Stimulated activated CD8-positive, alpha-beta memory T cell treated with anti-CD3 and anti-CD28 coated beads, Interleukin-4, amount 100 ng/mL, for 4 hours (primary cell): ENCODE data around the gene SIPA1L3.
A peak's percentile ranks its signal among the peaks of the same experiment; 100 is the strongest.

Experiments
- DNase-seq, 2 donors: peaks; one replicate each; pipeline ENCODE4 v3.0.0-alpha.2; 2020; ENCODE audit warnings: low read depth in 2 of 2, low spot score in 1 of 2

SIPA1L3 gene

DNA sequence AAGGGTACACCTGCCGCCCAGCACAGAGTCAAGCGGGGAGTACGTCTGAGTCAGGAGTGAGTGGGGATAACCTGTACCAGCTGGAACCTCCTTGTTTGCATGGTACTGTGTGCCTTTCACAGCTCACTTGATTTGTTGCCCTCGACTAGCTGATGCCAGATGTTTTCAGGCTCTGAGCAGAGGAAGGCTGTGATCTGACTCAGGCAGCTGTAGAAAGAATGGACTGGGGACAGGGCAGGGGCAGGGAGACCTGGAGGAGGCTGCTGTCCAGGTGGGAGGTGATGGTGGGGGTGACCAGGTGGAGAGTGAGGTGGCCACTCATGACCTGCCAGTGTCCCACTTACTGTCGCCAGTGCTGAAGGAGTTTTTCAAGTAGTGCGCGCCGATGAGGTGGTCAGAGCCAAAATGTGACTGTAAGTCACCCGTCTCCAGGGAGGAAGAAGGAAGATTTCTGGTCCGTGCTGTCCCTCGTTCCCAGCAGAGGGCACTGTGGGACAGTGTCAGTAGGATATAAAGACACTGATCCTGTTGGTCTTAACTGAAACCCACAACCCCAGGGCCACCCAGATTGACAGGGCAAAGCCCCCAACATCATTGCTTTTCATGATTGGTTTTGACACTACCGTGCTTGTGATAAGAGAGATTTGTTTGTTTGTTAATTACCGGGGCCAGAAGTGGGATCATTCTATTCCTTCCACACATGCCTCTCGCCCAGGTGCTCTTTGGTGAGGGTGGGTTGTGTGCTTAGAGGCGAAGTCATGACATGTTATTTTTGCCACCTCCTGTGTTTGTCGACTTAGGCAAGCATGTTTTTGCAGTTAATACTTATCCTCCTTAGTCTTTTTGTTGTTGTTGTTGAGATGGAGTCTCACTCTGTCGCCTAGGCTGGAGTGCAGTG, 188.7 kb downstream of the SIPA1L3 start:
- DNase-seq, result peak; percentile 3 to 7

- no peak for DNase-seq
Measured at GRCh38 chr19:38099966-38100365, 193.0 kb downstream of the SIPA1L3 start.

- DNase-seq, result no peak
Measured at GRCh38 chr19:38100589-38100988, 193.6 kb downstream of the SIPA1L3 start.

- no peak for DNase-seq
Measured at GRCh38 chr19:38101723-38102122, 194.7 kb downstream of the SIPA1L3 start.

GRCh38 chr19:38105574-38105973, 198.6 kb downstream of the SIPA1L3 start:
- DNase-seq, result no peak

GRCh38 chr19:38107129-38107528, 200.1 kb downstream of the SIPA1L3 start:
- no peak for DNase-seq

- no peak for DNase-seq
Measured at GRCh38 chr19:38111898-38112297, 204.9 kb downstream of the SIPA1L3 start.

DNA sequence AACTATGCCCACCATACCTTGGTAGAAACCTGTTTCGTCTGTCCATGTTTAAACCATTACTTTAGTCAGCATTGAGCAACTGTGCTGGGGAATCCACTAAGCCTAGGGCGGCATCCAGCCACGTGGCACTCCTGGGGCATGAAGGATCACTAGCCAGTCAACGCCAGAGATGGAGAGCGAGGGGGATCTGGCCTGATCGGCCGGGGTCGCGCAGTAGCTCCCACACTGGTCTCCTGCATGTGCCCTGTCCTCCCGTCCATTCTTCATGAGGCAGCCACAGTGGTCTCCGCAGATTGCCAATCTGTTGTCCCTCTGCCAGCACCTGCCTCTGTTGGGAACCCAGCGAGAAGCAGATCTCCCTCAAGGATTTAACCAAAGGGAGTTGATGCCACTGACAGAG, 207.6 kb downstream of the SIPA1L3 start:
- DNase-seq, result no peak

DNA sequence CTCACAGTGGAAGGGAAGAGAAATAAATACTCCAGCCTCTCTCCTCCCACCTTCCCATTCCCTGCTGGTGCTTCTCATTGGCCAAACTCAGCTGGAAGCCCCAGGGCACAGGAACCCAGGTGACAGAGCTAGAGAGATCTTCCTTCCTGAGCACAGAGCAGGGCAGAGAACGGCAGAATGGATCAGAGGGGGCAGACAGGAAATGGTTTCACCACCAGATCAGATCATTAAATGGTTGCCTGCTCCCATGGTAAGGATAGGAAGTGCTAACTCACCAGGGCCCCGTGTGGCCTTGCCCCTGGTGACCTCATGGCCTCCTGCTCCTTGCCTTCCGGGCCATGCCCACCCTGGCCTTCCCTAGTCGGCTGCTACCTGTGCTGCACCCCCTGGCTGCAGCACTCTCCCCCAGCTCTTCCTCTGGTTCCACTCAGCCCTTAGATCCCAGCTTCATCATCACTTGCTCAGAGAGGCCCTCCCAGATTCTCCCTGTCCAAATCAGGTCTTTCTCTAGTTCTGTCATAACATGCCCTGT, 208.3 kb downstream of the SIPA1L3 start:
- DNase-seq, result no peak

GRCh38 chr19:38118176-38118575, 211.2 kb downstream of the SIPA1L3 start:
- no peak for DNase-seq

DNA sequence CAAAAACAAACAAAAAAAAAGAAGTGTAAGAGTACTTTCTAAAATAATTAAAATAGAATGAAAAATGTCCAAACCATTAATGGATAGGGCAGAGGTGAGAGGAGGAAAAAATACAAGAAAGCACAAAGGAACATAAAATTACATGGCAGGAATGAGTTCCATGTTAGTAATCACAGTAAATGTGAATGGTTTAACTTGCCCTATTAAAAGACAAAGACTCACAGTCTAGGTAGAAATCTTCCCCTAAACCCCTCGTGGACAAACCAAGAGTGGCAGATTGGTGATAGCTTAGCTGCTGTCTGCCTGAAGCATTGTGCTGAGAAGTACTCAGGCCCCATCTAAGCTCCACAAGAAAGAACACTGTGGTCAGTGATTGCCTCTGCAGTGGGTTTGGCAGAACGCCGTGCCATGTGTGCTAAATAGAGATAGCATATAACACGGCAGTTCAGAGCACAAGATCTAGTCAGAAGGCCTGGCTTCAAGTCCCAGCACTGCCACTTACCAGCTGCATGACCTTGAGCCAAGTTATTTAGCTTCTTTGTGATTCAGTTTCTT, 213.5 kb downstream of the SIPA1L3 start:
- DNase-seq, result no peak

DNA sequence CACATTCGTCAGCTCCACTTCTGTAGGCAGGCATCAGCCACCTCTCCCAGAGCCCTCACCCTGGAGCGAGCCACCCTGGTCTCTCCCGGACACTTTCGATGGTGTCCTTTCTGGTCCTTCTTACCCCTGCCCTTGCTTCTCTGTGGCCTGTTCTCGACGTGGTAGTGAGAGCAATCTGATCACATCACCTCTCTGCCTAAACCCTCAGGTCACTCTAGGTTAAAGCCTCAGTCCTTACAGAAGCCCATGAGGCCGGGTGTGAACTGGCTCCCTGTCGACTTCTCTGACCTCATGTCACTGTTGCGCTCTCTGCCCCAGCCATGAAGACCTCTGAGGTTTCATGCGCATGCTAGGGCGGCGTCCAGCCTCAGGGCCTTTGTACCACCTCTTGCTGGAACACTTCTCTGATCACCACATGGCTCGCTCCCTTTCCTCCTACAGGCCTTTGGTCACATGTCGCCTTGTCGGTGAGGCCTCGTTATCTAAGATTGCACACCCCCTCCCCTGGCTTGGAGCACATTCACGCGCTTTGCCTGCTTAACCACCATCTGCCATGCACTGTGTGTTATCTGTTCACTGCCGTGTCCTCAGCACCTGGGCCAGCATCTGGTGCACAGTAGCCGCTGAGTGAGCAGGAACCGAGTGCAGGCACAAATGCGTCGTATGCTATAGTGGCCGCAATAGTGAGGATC, 215.5 kb downstream of the SIPA1L3 start:
- DNase-seq, result no peak

DNA sequence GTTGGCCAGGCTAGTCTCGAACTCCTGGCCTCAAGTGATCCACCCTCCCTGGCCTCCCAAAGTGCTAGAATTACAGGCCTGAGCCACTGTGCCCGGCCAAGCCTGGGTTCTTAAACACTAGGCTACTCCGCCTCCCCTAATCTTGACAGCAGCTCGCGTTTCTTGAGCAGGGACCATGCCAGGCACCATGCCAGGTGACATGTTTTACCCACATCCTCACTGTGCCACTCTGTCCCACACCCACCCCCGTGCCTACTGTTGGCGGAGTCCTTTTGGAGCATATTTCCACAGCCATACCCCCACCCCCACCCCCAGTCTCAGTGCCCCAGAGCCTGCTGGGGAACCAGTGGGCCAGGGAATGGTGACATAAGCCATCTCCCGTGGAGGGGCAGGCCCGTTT, 218.2 kb downstream of the SIPA1L3 start:
- no peak for DNase-seq

GRCh38 chr19:38130399-38130798, 223.4 kb downstream of the SIPA1L3 start:
- no peak for DNase-seq

- DNase-seq, result no peak
Measured at GRCh38 chr19:38132781-38133180, 225.8 kb downstream of the SIPA1L3 start.

- DNase-seq, result no peak
Measured at GRCh38 chr19:38133319-38133718, 226.3 kb downstream of the SIPA1L3 start.

- no peak for DNase-seq
Measured at GRCh38 chr19:38134540-38135149, 227.6 kb downstream of the SIPA1L3 start.

- no peak for DNase-seq
Measured at GRCh38 chr19:38135150-38135998, 228.4 kb downstream of the SIPA1L3 start.

GRCh38 chr19:38139122-38139521, 232.1 kb downstream of the SIPA1L3 start:
- DNase-seq, result no peak

GRCh38 chr19:38141108-38141507, 234.1 kb downstream of the SIPA1L3 start:
- no peak for DNase-seq
